ENCODE measurements around the gene ANKRD30B. TPM values are rescaled to one million over a fixed set of nuclear protein-coding genes. Genes with fewer than 3 reads are reported as not detected.

ANKRD30B gene
- total and polyA plus RNA-seq, 2 of the 8 experiments (the other 6 are each of a cell fraction or from before 2014, with no cell fraction given): not detected

- no peak for TF ChIP-seq CEBPB (IDR thresholded peaks at IDR 0.05; ENCODE audit: low read depth, low read length)
- TF ChIP-seq RNF2 (IDR thresholded peaks at IDR 0.05; ENCODE audit: borderline replicate concordance, low read depth, low read length, missing control alignments, poor library complexity, severe bottlenecking): no peak
- TF ChIP-seq NANOG (IDR thresholded peaks at IDR 0.05; ENCODE audit: insufficient read depth, low read depth, low read length, poor library complexity, severe bottlenecking): no peak
- no peak for TF ChIP-seq ASH2L (IDR thresholded peaks at IDR 0.05; ENCODE audit: low read length)
Observed at GRCh38 chr18:14781671-14782070, 33.7 kb downstream of the ANKRD30B start (continued).
